OCI-LY1 (cell line): ENCODE results near the gene SLCO3A1.

Source experiments
- CTCF ChIP-seq: fragments of 200-600 bp; sonication (generic), shearing (Covaris generic); IDR thresholded peaks from 2 replicates; pipeline ENCODE4 v1.5.1; 2017; ENCODE audit warnings: mild to moderate bottlenecking, antibody characterized with exemption, low read length, moderate library complexity, mixed read lengths
- EZH2 ChIP-seq: fragments of 200-600 bp; sonication (generic), shearing (Covaris generic); IDR thresholded peaks from 2 replicates; pipeline ENCODE4 v1.8.0; 2017; ENCODE audit warnings: borderline replicate concordance, mixed run types, mild to moderate bottlenecking, antibody characterized with exemption, low read length, moderate library complexity, mixed read lengths

DNA sequence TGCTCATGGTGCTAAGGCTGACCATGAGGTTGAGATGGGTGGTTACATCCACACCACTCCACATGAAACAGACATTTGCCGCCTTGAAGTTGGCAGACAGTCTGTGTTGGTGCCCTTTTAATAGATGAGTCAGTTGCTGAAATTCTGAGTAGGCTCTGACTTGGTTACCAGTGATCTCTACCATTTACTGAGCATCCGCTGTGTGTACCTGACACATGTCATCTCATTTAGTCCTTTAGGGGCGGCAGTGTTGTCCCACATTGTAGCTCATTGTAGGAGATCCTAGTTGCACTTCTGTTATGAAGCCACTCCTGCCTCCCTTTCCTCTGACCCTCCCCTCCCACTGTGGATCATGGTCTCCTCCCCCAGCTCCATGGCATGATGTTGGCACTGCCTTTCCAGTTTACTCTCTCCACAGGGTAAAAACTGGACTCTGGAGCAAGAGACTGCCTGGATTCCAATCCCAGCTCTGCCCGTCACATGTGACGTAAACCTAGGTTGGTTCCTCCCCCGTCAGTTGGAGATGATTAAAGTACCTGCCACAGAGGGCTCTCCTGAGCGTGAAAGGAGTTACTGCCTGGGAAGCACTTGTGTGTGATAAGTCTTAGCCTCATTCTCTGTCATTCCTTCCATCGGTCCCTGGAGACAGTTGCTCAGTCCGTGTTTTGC, 21.6 kb downstream of the SLCO3A1 start:
- TF ChIP-seq CTCF (no peak), EZH2 (no peak)
